Stimulated activated effector memory CD8-positive, alpha-beta T cell treated with anti-CD3 and anti-CD28 coated beads, Interleukin-12 subunit alpha, Interleukin-12 subunit beta, amount 100 ng/mL, for 72 hours (primary cell): Measurements from ENCODE around the gene ACYP2.
"Not testable (repeated sequence)": the region's sequence is repeated elsewhere in the genome, so short reads cannot be mapped to it uniquely, and the experiment has no call there.

Experiments
- ATAC-seq: fragments of 150-1000 bp; cut with Tn5 transposase; 2 replicates; pipeline ENCODE4 v1.10.0; 2021
- DNase-seq, 2 donors: peaks; one replicate each; pipeline ENCODE4 v3.0.0; 2021 to 2022; ENCODE audit warnings: low spot score in 2 of 2
- H3K27ac Mint-ChIP-seq: one replicate; pipeline ENCODE4 v1.8.0; 2022; ENCODE audit warnings: mild to moderate bottlenecking, mixed read lengths
- H3K36me3 Mint-ChIP-seq: one replicate; pipeline ENCODE4 v1.8.0; 2022; ENCODE audit warnings: mild to moderate bottlenecking, mixed read lengths
- H3K4me1 Mint-ChIP-seq: one replicate; pipeline ENCODE4 v1.8.0; 2022; ENCODE audit warnings: mixed read lengths
- H3K4me3 Mint-ChIP-seq: one replicate; pipeline ENCODE4 v1.8.0; 2022; ENCODE audit warnings: mild to moderate bottlenecking, mixed read lengths
- H3K9me3 Mint-ChIP-seq: one replicate; pipeline ENCODE4 v1.8.0; 2022; ENCODE audit warnings: mixed read lengths

ACYP2 gene

DNA sequence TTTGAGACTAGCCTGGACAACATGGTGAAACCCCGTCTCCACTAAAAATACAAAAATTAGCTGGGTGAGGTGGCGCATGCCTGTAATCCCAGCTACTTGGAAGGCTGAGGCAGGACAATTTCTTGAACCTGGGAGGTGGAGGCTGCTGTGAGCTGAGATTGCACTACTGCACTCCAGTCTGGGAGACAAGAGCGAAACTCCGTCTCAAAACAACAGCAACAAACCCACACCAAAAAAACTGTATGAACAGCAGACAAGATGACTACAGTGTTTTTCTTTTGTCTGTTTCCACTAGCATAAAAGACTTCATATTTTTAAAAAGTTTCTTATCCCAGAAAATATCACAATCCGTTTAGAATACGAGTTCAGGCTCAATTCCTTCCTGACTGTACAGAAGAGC lies 936 bp upstream of the ACYP2 start:
- H3K36me3 Mint-ChIP-seq, result peaks cover 25% of the 10 kb centered on the region
- not testable (repeated sequence) for H3K9me3 Mint-ChIP-seq, ATAC-seq, DNase-seq
- peak overlapping the region; percentile 88 for H3K4me3 Mint-ChIP-seq
- H3K4me1 Mint-ChIP-seq, result peaks cover 13% of the 10 kb centered on the region
- H3K27ac Mint-ChIP-seq, result peak overlapping the region; percentile 100

DNA sequence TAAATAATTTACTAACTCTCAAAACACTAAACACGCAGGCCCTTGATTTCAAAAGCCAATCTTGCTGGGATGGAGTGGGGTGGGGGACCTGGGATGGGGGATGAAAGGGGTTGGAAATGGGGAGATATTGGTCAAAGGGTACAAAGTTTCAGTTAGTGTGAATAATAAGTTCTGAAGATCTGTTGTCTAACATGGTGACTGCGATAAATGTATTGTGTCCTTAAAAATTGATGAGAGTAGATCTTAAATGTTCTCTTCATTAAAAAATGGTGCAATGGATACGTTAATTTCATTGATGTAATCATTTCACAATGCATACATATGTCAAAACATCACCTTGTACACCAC lies 505 bp upstream of the ACYP2 start:
- DNase-seq (no peak), ATAC-seq (no peak)
- peaks cover 7% of the 10 kb centered on the region for H3K9me3 Mint-ChIP-seq
- H3K27ac Mint-ChIP-seq, result peak overlapping the region; percentile 100
- H3K36me3 Mint-ChIP-seq, result peaks cover 25% of the 10 kb centered on the region
- H3K4me3 Mint-ChIP-seq, result peak overlapping the region; percentile 88
- H3K4me1 Mint-ChIP-seq, result peaks cover 13% of the 10 kb centered on the region

DNA sequence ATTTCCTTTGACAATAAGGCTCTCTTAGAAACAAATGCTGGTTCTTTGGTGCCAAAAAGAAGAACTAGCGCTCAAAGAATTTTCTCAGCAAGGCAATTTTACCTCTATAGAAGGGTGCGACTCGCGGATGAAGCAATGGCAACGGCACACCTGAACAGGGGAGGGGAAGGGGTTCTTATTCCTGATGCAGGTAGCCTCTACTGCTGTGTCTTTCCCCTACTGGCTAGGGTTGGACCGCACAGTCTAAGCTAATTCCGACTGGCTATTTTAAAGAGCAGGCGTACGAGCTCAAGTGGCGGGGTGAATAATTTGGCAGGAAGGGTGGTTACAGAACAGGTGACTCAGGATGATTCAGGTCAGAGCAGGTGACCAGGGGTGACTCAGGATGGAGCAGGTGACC lies 1.2 kb downstream of the ACYP2 start:
- ATAC-seq, DNase-seq, H3K9me3 Mint-ChIP-seq: not testable (repeated sequence)
- peaks cover 25% of the 10 kb centered on the region for H3K36me3 Mint-ChIP-seq
- peak overlapping the region; percentile 100 for H3K27ac Mint-ChIP-seq
- H3K4me1 Mint-ChIP-seq, result peaks cover 13% of the 10 kb centered on the region
- H3K4me3 Mint-ChIP-seq, result peak overlapping the region; percentile 88

DNA sequence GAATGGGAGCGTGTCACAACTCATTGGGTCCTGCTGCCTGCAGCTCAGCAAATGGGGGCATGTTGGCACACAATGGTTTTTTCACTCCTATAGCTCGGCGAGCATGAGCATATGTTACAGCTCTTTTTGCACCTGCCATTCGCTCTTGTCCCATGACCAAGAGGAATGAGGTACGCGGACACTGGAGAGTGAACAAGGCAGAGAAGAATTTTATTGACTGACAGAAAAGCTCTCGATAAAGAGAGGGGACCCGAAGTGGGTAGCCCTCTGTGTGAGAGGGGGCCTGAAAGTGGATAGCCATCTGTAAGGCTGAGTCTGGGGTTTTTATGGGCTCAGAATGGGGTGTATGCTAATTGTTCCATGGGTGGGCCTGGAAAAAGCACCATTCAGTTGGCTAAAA lies 5.5 kb downstream of the ACYP2 start:
- no peak for DNase-seq
- H3K27ac Mint-ChIP-seq, result no peak overlapping the region
- no peak for ATAC-seq
- H3K36me3 Mint-ChIP-seq, result peaks cover 7% of the 10 kb centered on the region
- peaks cover 6% of the 10 kb centered on the region for H3K4me1 Mint-ChIP-seq
- no peak overlapping the region for H3K4me3 Mint-ChIP-seq
- peaks cover 7% of the 10 kb centered on the region for H3K9me3 Mint-ChIP-seq

DNA sequence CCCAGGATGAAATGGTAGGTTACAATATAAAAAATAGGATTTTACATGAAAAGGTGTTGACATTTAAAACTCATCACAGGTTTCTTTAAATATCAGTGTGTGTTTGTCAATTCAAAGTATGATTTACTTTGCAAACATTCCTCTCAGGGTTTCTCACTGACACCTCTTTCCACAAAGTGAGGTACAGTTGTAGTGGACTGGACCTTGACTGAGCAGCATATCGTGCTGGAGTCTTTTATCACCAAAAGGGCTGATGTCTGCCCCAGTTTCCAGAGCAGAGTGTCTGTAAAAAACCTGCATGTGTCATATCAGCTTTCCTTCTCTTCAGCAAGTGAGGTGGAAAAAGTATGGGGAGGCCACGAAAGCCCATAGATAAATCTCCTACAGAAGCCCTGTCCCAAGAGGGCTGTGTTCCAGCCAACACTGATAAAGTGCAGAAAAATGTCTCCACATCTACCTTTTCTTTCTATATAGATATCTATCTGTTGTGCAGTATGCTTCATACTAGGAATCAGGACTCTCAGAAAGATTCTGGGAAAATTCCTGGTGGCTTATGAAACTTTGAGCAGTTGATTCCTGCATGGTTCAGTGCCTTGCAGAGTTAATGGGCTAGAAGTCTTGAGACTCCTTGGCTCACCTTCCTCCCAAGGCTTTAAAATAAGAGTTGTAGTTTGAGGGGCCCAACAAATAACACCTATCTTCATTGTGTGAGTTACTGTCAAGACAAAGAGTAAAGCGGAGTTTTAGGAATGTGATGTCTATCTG lies 6.9 kb downstream of the ACYP2 start:
- H3K4me1 Mint-ChIP-seq, result no peaks in the 10 kb centered on the region
- no peaks in the 10 kb centered on the region for H3K9me3 Mint-ChIP-seq
- ATAC-seq, result no peak
- DNase-seq, result no peak
- H3K27ac Mint-ChIP-seq, result no peak overlapping the region
- H3K36me3 Mint-ChIP-seq, result no peaks in the 10 kb centered on the region
- H3K4me3 Mint-ChIP-seq, result no peak overlapping the region

DNA sequence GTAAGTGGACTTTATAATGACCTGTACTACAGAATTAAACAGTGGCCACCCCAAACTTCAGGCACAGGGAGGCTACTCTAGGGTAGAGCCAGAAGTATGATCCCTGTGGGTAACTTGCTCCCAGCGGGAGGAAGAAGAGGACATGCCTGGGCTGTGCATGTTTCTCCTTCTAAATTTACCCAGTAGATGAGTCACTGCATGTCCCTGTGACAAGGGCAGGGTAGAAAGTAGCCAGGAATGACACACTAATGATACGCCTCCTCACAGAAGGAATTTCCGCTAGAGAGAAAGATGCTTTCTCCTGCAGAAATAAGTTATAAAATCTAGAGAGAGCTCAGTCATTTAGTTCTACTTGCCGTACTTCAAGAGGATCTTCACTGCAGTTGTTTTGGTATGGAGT lies 7.5 kb downstream of the ACYP2 start:
- Mint-ChIP-seq H3K9me3 (no peaks in the 10 kb centered on the region), H3K4me3 (no peak overlapping the region), H3K4me1 (no peaks in the 10 kb centered on the region), H3K36me3 (no peaks in the 10 kb centered on the region), H3K27ac (no peak overlapping the region)
- ATAC-seq, result no peak
- DNase-seq, result no peak

DNA sequence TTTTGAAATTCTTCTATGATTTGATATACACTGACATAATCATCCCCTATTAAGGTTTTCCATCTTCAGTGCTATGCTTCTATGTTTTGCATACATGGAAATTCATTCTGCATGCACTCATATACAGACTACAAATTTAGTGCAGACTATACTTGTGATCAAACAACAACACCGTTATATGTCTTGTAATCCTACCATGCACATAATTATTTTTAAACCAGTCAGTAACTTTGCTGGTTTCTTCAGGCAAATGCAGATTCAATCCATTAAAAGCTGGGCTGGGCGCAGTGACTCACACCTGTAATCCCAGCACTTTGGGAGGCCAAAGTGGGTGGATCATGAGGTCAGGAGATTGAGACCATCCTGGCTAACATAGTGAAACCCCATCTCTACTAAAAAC lies 11.8 kb downstream of the ACYP2 start:
- H3K36me3 Mint-ChIP-seq, H3K4me3 Mint-ChIP-seq, ATAC-seq, DNase-seq, H3K9me3 Mint-ChIP-seq, H3K4me1 Mint-ChIP-seq, H3K27ac Mint-ChIP-seq: not testable (repeated sequence)

DNA sequence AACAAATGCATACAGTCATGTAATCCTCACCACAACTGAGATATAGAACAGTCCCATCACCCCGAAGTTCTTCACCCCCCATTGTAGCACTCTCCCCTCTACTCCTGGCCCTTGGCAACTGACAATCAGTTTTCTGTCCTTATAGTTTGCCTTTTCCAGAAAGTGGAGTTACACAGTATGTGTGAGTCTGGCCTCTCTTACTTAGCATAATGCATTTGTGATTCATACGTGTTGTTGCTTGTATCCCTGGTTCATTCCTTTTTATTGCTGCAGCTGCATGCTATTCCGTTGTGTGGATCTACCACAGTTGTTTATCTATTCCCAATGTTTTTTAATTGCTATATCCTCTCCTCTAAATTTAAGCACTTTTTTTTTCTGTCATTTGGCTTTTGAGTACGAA lies 17.6 kb downstream of the ACYP2 start:
- ATAC-seq, result no peak
- no peaks in the 10 kb centered on the region for H3K36me3 Mint-ChIP-seq
- H3K9me3 Mint-ChIP-seq, result no peaks in the 10 kb centered on the region
- H3K4me1 Mint-ChIP-seq, result no peaks in the 10 kb centered on the region
- DNase-seq, result no peak
- H3K4me3 Mint-ChIP-seq, result no peak overlapping the region
- H3K27ac Mint-ChIP-seq, result no peak overlapping the region

DNA sequence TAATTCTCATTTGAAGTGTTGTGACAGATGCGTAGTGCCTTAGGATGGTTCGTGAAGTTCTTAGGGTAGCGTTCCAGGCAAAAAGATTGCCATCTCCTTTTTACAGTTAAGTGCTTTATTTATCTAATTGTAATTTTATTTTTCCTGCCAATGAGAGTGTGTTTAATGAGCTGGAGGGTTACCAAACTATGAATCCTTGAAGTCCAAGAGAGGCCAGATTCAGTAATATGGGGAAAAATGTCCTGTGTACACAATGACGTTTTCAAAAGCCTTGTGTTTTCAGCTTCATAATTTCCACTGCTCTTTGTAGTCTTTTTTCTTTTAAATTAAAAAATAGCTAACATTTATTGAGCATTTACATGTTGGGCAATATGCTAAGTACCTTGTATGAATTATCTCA lies 23.8 kb downstream of the ACYP2 start:
- H3K27ac Mint-ChIP-seq, result no peak overlapping the region
- no peak overlapping the region for H3K4me3 Mint-ChIP-seq
- no peak for DNase-seq
- ATAC-seq, result no peak
- H3K9me3 Mint-ChIP-seq, result no peaks in the 10 kb centered on the region
- no peaks in the 10 kb centered on the region for H3K4me1 Mint-ChIP-seq
- peaks cover 6% of the 10 kb centered on the region for H3K36me3 Mint-ChIP-seq

DNA sequence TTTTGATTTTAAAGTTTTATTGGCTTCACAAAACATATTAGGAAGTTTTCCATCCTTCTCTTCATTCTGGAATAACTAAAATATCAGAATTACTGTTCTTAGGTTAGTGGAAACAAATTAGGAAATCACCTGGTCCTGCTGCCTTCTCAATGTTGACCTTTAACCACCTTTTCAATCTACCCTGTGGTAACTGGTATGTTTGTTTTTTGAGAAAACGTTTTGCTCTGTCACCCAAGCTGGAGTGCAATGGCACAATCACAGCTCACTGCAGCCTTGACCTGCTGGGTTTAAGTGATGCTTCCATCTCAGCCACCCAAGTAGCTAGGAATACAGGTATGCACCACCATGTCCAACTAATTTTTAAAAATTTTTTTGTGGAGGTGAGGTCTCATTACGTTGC lies 28.4 kb downstream of the ACYP2 start:
- Mint-ChIP-seq H3K9me3 (no peaks in the 10 kb centered on the region), H3K27ac (no peak overlapping the region), H3K4me1 (no peaks in the 10 kb centered on the region), H3K36me3 (peaks cover 6% of the 10 kb centered on the region), H3K4me3 (no peak overlapping the region)
- ATAC-seq (no peak), DNase-seq (no peak)

DNA sequence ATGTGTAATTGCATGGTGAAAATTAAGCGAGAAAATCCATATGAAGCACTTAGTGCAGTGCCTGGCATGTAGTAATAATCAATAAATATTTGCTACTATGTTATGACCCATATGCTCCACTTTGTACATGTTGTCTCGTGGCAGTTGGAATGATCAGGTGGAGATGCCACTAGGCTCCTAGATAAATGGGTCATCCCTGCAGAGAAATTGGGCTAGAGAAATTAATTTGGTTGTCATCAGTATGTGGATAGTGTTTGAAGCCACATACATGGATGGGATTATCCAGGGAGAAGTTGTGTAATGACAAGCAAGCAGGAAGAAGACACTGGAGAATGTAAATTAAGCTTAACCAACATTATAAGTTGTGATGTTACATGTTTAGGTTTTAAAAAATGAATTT lies 33.0 kb downstream of the ACYP2 start:
- ATAC-seq, result no peak
- H3K27ac Mint-ChIP-seq, result no peak overlapping the region

DNA sequence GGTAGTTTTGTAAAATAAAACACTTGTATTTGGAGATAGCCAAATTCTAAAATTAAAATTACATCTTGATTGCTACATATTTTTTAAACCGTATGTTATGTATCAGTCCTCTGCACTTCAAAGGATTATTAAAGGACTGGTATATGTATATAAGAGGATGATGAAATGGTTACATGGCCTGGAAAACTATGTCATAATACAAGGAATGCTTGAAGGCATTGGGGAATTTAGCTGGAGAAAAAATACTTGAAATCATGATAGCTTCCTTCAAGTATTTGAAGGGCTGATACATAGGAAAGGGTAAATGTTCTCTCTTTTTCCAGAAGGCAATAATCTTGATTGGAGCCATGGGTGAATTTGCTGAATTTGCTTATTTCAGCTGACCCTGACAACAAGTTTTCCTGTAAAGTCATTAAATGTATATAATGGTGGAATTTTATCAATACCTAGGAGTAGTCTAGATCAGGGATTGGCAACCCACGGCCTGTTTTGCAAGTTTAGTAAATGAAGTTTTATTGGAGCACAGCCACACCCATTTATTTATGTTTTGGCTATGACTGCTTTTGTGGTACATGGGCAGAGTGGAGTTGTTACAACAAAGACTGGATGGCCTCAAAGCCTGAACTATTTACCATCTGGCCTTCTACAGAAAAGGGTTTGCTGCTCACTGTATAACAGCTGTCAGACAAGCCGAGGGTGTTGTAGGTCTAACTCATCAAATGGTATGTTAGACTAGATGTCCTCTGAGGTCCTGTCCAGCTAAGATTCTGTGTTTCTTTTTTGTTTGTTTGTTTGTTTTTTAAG lies 34.4 kb downstream of the ACYP2 start:
- Mint-ChIP-seq H3K9me3 (peaks cover 3% of the 10 kb centered on the region), H3K4me3 (no peak overlapping the region), H3K36me3 (no peaks in the 10 kb centered on the region), H3K27ac (no peak overlapping the region), H3K4me1 (no peaks in the 10 kb centered on the region)
- no peak for DNase-seq
- ATAC-seq, result no peak

More for the DNA sequence above, 33.0 kb downstream of the ACYP2 start:
- Mint-ChIP-seq H3K4me1 (no peaks in the 10 kb centered on the region), H3K36me3 (no peaks in the 10 kb centered on the region), H3K4me3 (no peak overlapping the region), H3K9me3 (no peaks in the 10 kb centered on the region)
- no peak for DNase-seq

DNA sequence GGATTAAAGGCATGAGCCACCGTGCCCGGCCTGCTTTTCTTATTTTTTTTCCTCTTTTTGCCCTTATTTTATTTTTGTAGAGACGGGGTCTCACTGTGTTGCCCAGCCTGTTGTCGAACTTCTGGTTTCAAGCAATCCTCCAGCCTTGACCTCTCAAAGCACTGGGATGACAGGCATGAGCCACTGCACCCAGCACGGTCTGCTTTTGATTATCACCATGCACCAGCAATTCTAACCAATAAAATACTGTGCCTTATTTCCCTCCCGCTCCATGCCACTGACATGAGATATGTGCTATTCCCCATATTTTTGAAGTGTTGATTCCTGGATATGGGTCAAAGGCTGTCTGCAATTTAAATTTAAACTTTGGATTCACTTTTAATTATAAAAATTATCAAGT lies 42.9 kb downstream of the ACYP2 start:
- Mint-ChIP-seq H3K4me3 (no peak overlapping the region), H3K9me3 (peaks cover 10% of the 10 kb centered on the region), H3K36me3 (peaks cover 5% of the 10 kb centered on the region), H3K4me1 (no peaks in the 10 kb centered on the region), H3K27ac (no peak overlapping the region)
- ATAC-seq (no peak), DNase-seq (no peak)

DNA sequence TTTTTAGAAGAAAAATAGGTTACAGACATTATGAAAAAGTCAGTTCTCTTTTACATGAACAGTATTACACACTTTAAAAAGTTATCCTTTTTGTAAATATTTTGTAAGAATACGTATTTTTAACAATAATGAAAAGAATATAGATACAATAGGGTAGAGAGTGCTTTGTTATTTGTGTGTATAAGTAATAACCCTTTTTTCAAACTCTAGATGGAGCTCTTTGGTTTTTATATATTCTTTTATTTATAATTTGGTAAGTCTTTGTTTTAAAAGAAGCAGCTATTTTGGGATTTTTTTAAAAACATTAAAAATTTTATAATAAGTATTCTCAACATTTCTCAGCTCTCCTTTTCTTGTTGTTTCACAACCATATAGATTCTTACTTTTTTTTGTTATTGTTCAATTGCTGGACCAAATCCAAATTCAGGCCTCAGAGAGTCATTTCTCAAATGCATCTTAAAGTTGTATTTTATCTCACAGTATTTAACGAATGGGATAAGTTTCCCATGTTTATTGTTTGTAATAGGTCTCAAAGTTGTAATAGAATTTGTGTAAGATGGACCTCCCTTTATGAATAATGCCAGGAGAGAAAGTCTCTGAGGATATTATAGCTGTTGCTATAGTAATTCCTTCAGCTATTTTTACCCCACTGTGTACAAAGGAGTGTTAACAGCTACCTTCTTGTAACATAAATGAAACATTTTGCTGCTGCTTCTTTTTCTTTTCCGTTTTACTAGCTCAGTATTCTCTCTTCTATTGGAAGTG lies 46.4 kb downstream of the ACYP2 start:
- H3K4me1 Mint-ChIP-seq, result no peaks in the 10 kb centered on the region
- H3K27ac Mint-ChIP-seq, result no peak overlapping the region
- no peaks in the 10 kb centered on the region for H3K36me3 Mint-ChIP-seq
- H3K4me3 Mint-ChIP-seq, result no peak overlapping the region
- no peak for ATAC-seq
- no peaks in the 10 kb centered on the region for H3K9me3 Mint-ChIP-seq
- DNase-seq, result no peak

DNA sequence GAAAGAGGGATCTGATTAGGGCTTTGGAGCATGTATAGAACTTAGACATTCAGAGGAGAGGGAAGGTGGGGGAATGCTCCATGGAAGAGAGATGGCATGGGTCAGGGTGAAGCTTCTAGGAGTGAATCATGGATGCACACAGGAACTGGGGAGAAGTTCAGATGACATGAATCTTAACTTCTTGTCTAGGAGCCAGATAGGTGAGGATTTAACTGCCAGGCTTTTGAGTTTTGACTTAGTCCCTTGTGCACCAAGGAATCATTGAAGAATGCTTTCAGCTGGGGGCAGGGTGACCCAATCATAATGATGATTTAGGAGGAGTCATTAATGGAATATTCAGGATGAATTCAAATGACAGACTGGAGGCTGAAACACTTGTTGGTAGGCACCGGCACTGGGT lies 48.7 kb downstream of the ACYP2 start:
- Mint-ChIP-seq H3K27ac (no peak overlapping the region), H3K9me3 (no peaks in the 10 kb centered on the region), H3K4me1 (no peaks in the 10 kb centered on the region), H3K4me3 (no peak overlapping the region), H3K36me3 (no peaks in the 10 kb centered on the region)
- ATAC-seq, result no peak
- no peak for DNase-seq
